Ishikawa (cell line): Measurements from ENCODE around the gene MINDY4B.

Experiments
- CEBPB ChIP-seq: IDR thresholded peaks from 2 replicates; pipeline ENCODE4 v1.6.1; 2012
- CREB1 ChIP-seq: IDR thresholded peaks from 2 replicates; pipeline ENCODE4 v1.6.1; 2012; ENCODE audit warnings: low read depth
- EGR1 ChIP-seq: IDR thresholded peaks from 2 replicates; pipeline ENCODE4 v1.6.1; 2012
- EP300 ChIP-seq: IDR thresholded peaks from 2 replicates; pipeline ENCODE4 v1.6.1; 2012; ENCODE audit warnings: borderline replicate concordance
- FOXM1 ChIP-seq: IDR thresholded peaks from 2 replicates; pipeline ENCODE4 v1.6.1; 2012; ENCODE audit warnings: low read depth, borderline replicate concordance
- NFIC ChIP-seq: IDR thresholded peaks from 2 replicates; pipeline ENCODE4 v1.6.1; 2012
- RAD21 ChIP-seq: IDR thresholded peaks from 2 replicates; pipeline ENCODE4 v1.6.1; 2012; ENCODE audit warnings: low read depth
- TAF1 ChIP-seq: IDR thresholded peaks from 2 replicates; pipeline ENCODE4 v1.6.1; 2012; ENCODE audit warnings: low read depth, mild to moderate bottlenecking
- TCF12 ChIP-seq: IDR thresholded peaks from 2 replicates; pipeline ENCODE4 v1.6.1; 2012; ENCODE audit warnings: low read depth
- TEAD4 ChIP-seq: IDR thresholded peaks from 2 replicates; pipeline ENCODE4 v1.6.1; 2012
- YY1 ChIP-seq: IDR thresholded peaks from 2 replicates; pipeline ENCODE4 v1.6.1; 2012; ENCODE audit warnings: low read depth
- ZBTB7A ChIP-seq: IDR thresholded peaks from 2 replicates; pipeline ENCODE4 v1.6.1; 2012; ENCODE audit warnings: low read depth
- TF ChIP-seq, protein P1 (sequence below): IDR thresholded peaks from 2 replicates; pipeline ENCODE4 v1.6.1; 2012; ENCODE audit warnings: low read depth, mild to moderate bottlenecking
- TF ChIP-seq, protein P2 (sequence below): IDR thresholded peaks from 2 replicates; pipeline ENCODE4 v1.6.1; 2012
- TF ChIP-seq, protein P3 (sequence below): IDR thresholded peaks from 2 replicates; pipeline ENCODE4 v1.6.1; 2012

MINDY4B gene

GRCh38 chr3:150899141-150899540, 6.1 kb downstream of the MINDY4B start:
- TF ChIP-seq ZBTB7A (no peak), EGR1 (no peak), CREB1 (no peak), EP300 (no peak), TAF1 (no peak), YY1 (no peak), FOXM1 (no peak), NFIC (no peak)
- TF ChIP-seq, protein P1, sequence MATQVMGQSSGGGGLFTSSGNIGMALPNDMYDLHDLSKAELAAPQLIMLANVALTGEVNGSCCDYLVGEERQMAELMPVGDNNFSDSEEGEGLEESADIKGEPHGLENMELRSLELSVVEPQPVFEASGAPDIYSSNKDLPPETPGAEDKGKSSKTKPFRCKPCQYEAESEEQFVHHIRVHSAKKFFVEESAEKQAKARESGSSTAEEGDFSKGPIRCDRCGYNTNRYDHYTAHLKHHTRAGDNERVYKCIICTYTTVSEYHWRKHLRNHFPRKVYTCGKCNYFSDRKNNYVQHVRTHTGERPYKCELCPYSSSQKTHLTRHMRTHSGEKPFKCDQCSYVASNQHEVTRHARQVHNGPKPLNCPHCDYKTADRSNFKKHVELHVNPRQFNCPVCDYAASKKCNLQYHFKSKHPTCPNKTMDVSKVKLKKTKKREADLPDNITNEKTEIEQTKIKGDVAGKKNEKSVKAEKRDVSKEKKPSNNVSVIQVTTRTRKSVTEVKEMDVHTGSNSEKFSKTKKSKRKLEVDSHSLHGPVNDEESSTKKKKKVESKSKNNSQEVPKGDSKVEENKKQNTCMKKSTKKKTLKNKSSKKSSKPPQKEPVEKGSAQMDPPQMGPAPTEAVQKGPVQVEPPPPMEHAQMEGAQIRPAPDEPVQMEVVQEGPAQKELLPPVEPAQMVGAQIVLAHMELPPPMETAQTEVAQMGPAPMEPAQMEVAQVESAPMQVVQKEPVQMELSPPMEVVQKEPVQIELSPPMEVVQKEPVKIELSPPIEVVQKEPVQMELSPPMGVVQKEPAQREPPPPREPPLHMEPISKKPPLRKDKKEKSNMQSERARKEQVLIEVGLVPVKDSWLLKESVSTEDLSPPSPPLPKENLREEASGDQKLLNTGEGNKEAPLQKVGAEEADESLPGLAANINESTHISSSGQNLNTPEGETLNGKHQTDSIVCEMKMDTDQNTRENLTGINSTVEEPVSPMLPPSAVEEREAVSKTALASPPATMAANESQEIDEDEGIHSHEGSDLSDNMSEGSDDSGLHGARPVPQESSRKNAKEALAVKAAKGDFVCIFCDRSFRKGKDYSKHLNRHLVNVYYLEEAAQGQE = no peak
- TF ChIP-seq, protein P2, sequence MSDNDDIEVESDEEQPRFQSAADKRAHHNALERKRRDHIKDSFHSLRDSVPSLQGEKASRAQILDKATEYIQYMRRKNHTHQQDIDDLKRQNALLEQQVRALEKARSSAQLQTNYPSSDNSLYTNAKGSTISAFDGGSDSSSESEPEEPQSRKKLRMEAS = no peak
- TF ChIP-seq, protein P3, sequence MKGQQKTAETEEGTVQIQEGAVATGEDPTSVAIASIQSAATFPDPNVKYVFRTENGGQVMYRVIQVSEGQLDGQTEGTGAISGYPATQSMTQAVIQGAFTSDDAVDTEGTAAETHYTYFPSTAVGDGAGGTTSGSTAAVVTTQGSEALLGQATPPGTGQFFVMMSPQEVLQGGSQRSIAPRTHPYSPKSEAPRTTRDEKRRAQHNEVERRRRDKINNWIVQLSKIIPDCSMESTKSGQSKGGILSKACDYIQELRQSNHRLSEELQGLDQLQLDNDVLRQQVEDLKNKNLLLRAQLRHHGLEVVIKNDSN = no peak

- TF ChIP-seq, protein P1 = no peak
- TF ChIP-seq TAF1 (no peak), TCF12 (no peak), TEAD4 (no peak), ZBTB7A (no peak), NFIC (no peak), RAD21 (no peak), CREB1 (no peak), FOXM1 (no peak), CEBPB (no peak), EGR1 (no peak), YY1 (no peak), EP300 (no peak)
- TF ChIP-seq, protein P2 = no peak
- TF ChIP-seq, protein P3 = no peak
Measured at GRCh38 chr3:150898046-150898754, 7.0 kb downstream of the MINDY4B start.

- TF ChIP-seq YY1 (no peak), EP300 (no peak), FOXM1 (no peak), TAF1 (no peak), ZBTB7A (no peak), NFIC (no peak), TCF12 (no peak), CREB1 (no peak), EGR1 (no peak), CEBPB (no peak), RAD21 (no peak), TEAD4 (no peak)
- TF ChIP-seq, protein P2 = no peak
- TF ChIP-seq, protein P3 = no peak
- TF ChIP-seq, protein P1 = no peak
Measured at GRCh38 chr3:150897592-150897991, 7.6 kb downstream of the MINDY4B start.
